ENCODE measurements around the gene SDR39U1.
A peak's percentile ranks its signal among the peaks of the same experiment; 100 is the strongest.
"Not testable (repeated sequence)": the region's sequence is repeated elsewhere in the genome, so short reads cannot be mapped to it uniquely, and the experiment has no call there.

Gene SDR39U1

GRCh38 chr14:24442240-24443052 lies at the start of gene SDR39U1:
SDR39U1 (minus strand) TSS chr14:24442776; CDS start chr14:24442769, 7 bp downstream.
- DNase-seq: peak; percentile 99

GRCh38 chr14:24491586-24492408 lies 49.2 kb upstream of the SDR39U1 start:
- not testable (repeated sequence) for DNase-seq

GRCh38 chr14:24483604-24484252 lies 41.2 kb upstream of the SDR39U1 start:
- no peak for DNase-seq

GRCh38 chr14:24482699-24483303 lies 40.2 kb upstream of the SDR39U1 start:
- DNase-seq: not testable (repeated sequence)

GRCh38 chr14:24481622-24482324 lies 39.2 kb upstream of the SDR39U1 start:
- peak; percentile 6 for DNase-seq

GRCh38 chr14:24479999-24480398 lies 37.4 kb upstream of the SDR39U1 start:
- DNase-seq: not testable (repeated sequence)

- no peak for DNase-seq
Measured at GRCh38 chr14:24475261-24475660, 32.7 kb upstream of the SDR39U1 start.

- no peak for DNase-seq
Measured at GRCh38 chr14:24473211-24473610, 30.6 kb upstream of the SDR39U1 start.

- not testable (repeated sequence) for DNase-seq
Measured at GRCh38 chr14:24470450-24470849, 27.9 kb upstream of the SDR39U1 start.

GRCh38 chr14:24465805-24466204 lies 23.2 kb upstream of the SDR39U1 start:
- DNase-seq: no peak

GRCh38 chr14:24465368-24465767 lies 22.8 kb upstream of the SDR39U1 start:
- DNase-seq: no peak

- DNase-seq: no peak
Measured at GRCh38 chr14:24463884-24464785, 21.6 kb upstream of the SDR39U1 start.

- no peak for DNase-seq
Measured at GRCh38 chr14:24463017-24463883, 20.7 kb upstream of the SDR39U1 start.

- no peak for DNase-seq
Measured at GRCh38 chr14:24461336-24461735, 18.8 kb upstream of the SDR39U1 start.

- DNase-seq: no peak
Measured at GRCh38 chr14:24459331-24459730, 16.8 kb upstream of the SDR39U1 start.

- DNase-seq: no peak
Measured at GRCh38 chr14:24458736-24459135, 16.2 kb upstream of the SDR39U1 start.

- DNase-seq: no peak
Measured at GRCh38 chr14:24456980-24457379, 14.4 kb upstream of the SDR39U1 start.

- not testable (repeated sequence) for DNase-seq
Measured at GRCh38 chr14:24450828-24451227, 8.3 kb upstream of the SDR39U1 start.

GRCh38 chr14:24443053-24443665 lies 583 bp upstream of the SDR39U1 start:
- DNase-seq: no peak

GRCh38 chr14:24441904-24442239 lies 704 bp downstream of the SDR39U1 start:
- peak; percentile 53 for DNase-seq
